Panc1 (cell line): Measurements from ENCODE around the gene CENPU. TPM values are rescaled to one million over a fixed set of nuclear protein-coding genes. Genes with fewer than 3 reads are reported as not detected.

Source experiments
- total RNA-seq: library from RNA; stranded (reverse); gene quantifications from one replicate; pipeline ENCODE4 v1.2.1, GENCODE V29; 2021; ENCODE audit not compliant: unreplicated experiment

CENPU gene
- total RNA-seq, 1 experiment from 2014 or later = 16.6 TPM

Other genes with a start within 250 kb of the CENPU start
- gene CASP3, start 84.6 kb downstream of the CENPU start, total RNA-seq = 24.3 TPM
- 11.7 TPM for gene PRIMPOL, start 84.4 kb downstream of the CENPU start, total RNA-seq
- gene ACSL1, start 91.9 kb upstream of the CENPU start, total RNA-seq = 15.4 TPM